GM18508 (cell line): ENCODE measurements around the gene TAF1.
"Not testable (repeated sequence)": the region's sequence is repeated elsewhere in the genome, so short reads cannot be mapped to it uniquely, and the experiment has no call there.

Source experiments
- ATAC-seq: cut with Tn5 transposase; IDR thresholded peaks from one replicate; pipeline ENCODE4 v1.9.1; 2021; ENCODE audit warnings: moderate number of reproducible peaks; ENCODE audit not compliant: insufficient read depth, unreplicated experiment

The TAF1 gene

GRCh38 chrX:71496476-71496875 is 130.3 kb downstream of the TAF1 start:
- ATAC-seq: no peak

GRCh38 chrX:71502080-71502479 is 135.9 kb downstream of the TAF1 start:
- ATAC-seq: not testable (repeated sequence)

- no peak for ATAC-seq
These were observed 138.2 kb downstream of the TAF1 start for GRCh38 chrX:71504346-71504745.

- ATAC-seq: no peak
These were observed 143.1 kb downstream of the TAF1 start for GRCh38 chrX:71509289-71509688.

- ATAC-seq: no peak
These were observed 144.0 kb downstream of the TAF1 start for GRCh38 chrX:71510161-71510560.

- ATAC-seq: not testable (repeated sequence)
These were observed 147.6 kb downstream of the TAF1 start for GRCh38 chrX:71513731-71514130.

GRCh38 chrX:71514367-71515037 is 148.3 kb downstream of the TAF1 start:
- ATAC-seq: no peak

- ATAC-seq: no peak
These were observed 148.9 kb downstream of the TAF1 start for GRCh38 chrX:71515038-71515396.
